Mammary epithelial cell (primary cell): Measurements from ENCODE around the gene CRB2.

Experiments
- CTCF ChIP-seq, 2 donors: IDR thresholded peaks in 1 of 2; conservative IDR thresholded peaks in 1 of 2; 2 replicates each; pipeline ENCODE4 v1.5.1; 2011 to 2012; ENCODE audit warnings: inconsistent platforms in 2 of 2, low read length in 2 of 2, mild to moderate bottlenecking in 2 of 2, control low read depth in 1 of 2, low read depth in 1 of 2; ENCODE audit not compliant: insufficient read depth in 1 of 2; ENCODE audit errors: extremely low read depth in 1 of 2
- EZH2 ChIP-seq: IDR thresholded peaks from 2 replicates; pipeline ENCODE4 v1.6.1; 2012; ENCODE audit warnings: low read length, inconsistent platforms, borderline replicate concordance

DNA sequence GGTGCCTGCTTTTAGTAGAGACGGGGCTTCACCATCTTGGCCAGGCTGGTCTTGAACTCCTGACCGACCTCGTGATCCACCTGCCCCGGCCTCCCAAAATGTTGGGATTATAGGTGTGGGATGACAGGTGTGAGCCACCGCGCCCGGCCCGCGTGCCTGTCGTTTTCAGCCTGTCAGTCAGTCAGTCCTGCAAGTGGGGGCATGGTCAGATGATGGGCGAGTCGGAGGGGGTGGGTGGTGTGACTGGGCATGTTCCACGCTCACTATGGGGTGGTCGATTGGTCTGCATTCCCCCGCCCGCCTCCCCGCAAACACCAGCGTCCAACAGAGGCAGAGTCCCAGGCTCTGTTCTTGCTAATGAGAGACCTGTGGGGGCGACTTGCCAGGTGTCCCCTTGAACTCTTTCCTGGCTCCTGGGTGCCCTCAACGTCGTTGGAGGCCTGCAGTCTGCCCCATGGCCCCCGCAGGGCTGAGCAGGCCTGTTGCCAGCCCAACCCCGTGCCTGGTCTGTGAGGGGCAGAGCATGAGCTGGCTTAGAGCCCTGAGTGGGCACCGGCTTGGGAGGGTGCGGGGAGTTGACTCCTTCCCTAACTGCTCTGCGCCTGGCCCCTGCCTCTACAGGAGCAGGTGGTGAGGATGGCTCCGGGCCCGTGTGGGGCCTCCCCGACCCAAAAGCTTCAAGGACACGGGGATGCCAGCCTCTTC, 23.1 kb downstream of the CRB2 start:
- TF ChIP-seq EZH2 (no peak), CTCF (conservative IDR thresholded peaks at IDR 0.05 in 1 of 2, IDR thresholded peaks at IDR 0.05 in 1 of 2; ENCODE audit: extremely low read depth in 1 of 2, insufficient read depth in 1 of 2, low read depth in 1 of 2, low read length in 2 of 2) (no peak)
